ENCODE measurements around the gene ZFAND3.

The ZFAND3 gene

GRCh38 chr6:38142178-38142902 lies 322.8 kb downstream of the ZFAND3 start:
- no peak for FAIRE-seq

- no peak for FAIRE-seq
These were observed 323.9 kb downstream of the ZFAND3 start for GRCh38 chr6:38143191-38144150.

- FAIRE-seq = no peak
These were observed 324.9 kb downstream of the ZFAND3 start for GRCh38 chr6:38144365-38144945.

DNA sequence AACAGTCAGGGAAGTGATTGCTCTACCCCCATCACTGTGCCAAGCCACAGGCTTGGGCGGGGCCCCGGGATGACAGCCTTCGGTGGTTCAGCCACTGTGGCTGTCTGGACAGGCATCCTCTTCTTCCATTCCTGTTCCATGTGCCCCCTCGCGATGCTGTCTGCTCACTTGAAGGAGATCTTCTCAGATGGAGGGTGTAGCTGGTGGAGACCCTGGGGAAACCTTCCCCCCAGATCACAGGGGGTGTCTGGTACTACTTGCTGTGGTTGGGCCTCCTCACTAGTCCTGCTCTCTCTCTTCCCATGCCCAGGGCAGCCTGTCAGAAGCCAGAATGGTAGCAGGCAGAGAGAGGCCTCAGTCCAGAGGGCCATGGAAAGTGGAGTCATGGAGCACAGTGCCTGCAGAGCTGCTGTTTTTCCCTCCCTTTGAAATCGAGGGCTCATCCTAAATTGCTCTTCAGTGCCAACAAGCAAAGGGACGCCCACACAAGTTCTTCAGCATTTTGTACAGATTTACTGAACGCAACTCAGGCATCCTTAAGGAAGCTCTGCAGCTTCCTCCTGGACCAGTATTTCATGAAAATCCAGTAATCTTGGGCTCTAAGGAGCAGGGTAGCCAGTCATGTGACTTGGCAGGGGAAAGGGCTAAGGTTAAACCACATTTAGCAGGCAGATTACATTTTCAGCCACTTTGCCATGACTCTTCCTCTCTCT lies 326.6 kb downstream of the ZFAND3 start:
- no peak for FAIRE-seq

DNA sequence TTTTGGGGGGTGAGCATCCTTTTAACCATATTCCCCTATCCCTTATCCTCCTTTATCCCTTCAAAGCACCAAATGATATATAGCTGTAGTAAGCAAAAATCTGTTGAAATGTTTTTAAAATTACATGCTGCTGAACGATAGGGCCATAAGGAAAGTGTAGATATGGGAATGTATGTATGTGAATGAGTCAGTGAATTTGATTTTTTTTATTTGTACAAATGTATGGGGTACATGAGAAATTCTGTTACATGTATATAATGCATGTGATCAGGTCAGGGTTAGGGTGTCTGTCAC lies 327.2 kb downstream of the ZFAND3 start:
- FAIRE-seq = no peak

DNA sequence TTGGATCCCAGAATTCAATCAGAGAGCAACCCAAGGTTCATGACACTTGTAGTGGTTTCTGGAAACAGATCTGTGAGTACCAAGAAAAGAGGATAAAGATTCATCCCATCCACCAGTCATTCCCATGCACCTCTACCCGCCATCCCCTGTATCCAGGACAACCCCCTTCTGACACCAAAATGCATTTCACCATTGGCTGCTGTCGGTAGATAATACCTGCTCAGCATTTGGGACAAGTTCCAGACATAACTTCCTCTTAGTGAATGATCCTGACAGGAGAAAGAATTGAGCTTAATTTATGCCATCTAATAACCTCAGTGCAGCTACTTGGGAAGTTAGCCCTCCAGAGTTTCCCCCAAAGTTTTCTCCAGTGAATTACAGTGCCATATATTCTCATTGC lies 329.1 kb downstream of the ZFAND3 start:
- FAIRE-seq = no peak

DNA sequence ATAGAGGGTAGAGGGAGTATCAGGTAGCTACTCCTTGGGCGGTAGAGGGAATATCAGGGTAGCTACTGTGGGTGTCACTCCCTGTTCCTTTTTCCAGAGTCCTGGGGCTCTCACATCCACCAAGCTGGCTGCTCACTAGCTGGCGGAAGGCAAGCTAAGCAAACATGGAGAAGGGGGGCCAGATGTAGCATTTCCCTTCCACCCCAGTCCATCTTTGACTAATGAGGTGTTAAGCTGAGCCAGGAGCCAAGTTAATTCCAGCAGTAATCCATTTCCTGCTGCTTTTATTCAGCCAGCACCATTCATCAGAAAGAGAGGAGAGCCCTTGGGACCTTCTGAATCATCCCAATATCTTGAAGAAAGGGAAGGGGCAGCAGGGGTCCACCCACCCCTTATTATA lies 330.0 kb downstream of the ZFAND3 start:
- no peak for FAIRE-seq

GRCh38 chr6:38150021-38150420 lies 330.5 kb downstream of the ZFAND3 start:
- no peak for FAIRE-seq

- no peak for FAIRE-seq
These were observed 331.3 kb downstream of the ZFAND3 start for GRCh38 chr6:38150681-38151296.

GRCh38 chr6:38151580-38152500 lies 332.3 kb downstream of the ZFAND3 start:
- FAIRE-seq = no peak

DNA sequence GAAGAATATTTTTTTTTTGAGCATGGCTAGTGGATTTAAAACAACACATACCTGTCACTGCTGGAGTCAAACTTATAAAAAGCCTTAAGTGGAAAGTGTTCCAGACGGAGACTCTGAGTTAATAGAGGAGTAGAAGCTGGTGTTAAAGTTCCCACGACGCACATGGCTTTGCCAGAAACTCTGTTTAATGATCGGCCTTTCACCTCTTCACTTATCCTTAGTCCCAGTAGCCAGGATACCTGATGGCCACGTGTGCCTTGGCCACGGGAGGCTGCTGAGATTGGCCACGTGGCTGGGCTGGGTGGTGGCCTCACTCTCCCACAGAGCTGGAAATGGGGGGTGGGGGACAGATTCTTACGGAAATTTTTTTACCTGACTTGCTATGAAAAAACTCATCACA lies 333.1 kb downstream of the ZFAND3 start:
- FAIRE-seq = no peak

- FAIRE-seq = no peak
These were observed 333.7 kb downstream of the ZFAND3 start for GRCh38 chr6:38153076-38153797.

DNA sequence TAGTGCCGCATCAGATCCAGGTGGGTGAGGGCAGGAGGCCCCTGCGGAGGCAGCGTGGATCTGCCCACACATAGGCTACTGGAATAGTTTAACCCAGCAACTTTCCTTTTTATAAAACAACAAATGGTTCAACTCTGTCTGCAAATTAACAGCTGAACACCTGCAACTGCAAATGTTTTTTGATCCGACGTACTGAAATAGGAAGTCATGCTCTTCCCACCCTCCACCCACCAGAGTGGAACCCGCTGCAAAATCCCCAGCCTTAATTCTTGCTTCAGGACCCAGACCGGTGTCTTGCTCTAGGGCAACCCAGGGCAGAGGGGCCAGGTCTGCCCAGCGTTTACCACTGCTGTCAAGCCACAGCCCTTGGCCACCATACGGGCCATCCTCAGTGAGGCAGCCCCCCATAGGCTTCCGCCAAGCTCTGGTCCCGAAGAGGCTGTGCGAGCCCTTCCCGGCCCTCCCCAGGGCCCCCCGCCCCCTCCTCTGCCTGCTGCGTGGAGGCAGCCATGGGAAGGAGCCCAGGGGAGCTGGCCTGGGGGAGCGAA lies 334.3 kb downstream of the ZFAND3 start:
- FAIRE-seq = no peak

DNA sequence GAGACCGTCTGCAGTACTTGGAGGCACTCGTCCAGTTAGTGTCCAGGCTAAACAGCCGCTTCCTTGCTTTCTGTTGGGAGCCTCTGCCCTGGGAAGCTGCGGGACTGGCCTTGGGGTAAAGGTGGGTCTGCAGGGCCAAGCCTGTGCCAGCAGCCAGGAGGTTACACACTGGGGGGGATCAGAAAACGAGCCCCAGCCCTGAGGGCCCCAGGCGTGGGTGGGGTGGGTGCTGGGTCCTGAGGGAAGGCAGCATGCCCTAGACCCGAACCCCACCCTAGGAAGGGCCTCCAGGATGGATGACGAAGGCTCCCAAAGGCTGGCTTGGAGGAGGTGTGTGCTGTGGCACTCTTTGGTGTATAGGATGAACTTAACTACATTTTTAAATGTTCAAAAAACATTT lies 335.2 kb downstream of the ZFAND3 start:
- FAIRE-seq = no peak

DNA sequence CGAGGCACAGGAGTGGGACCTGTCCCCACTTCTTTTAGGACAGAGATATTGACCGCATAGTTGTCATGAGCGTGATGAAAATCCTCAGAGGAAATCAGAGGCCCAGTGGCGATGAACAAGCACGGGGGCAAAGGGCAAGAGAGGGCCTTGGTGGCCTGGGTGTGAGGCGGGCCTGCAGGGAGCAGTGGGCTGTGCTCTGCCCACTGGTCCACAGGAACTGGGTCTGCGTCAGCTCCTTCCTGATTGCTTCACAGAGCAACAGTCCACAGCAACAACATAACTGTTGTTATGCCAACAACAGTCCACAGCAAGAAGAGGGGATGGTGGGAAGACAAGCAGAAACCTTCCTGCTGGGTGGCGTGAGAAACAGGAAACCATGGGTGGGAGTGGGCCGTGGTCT lies 335.6 kb downstream of the ZFAND3 start:
- FAIRE-seq = no peak

GRCh38 chr6:38155621-38156204 lies 336.2 kb downstream of the ZFAND3 start:
- no peak for FAIRE-seq

- no peak for FAIRE-seq
These were observed 337.5 kb downstream of the ZFAND3 start for GRCh38 chr6:38156818-38157565.

- FAIRE-seq = no peak
These were observed 338.4 kb downstream of the ZFAND3 start for GRCh38 chr6:38157905-38158304.

- FAIRE-seq = no peak
These were observed 339.3 kb downstream of the ZFAND3 start for GRCh38 chr6:38158762-38159350.
